Neural cell (in vitro differentiated cells): ENCODE data around the gene NCAPH2. TPM values are rescaled to one million over a fixed set of nuclear protein-coding genes. Genes with fewer than 3 reads are reported as not detected.

ENCODE experiments used
- H2AFZ ChIP-seq: fragments of 200-600, 300-800 bp; sonication (generic), shearing (Covaris generic); 2 replicates; pipeline ENCODE4 v1.6.0; 2014; ENCODE audit warnings: low read depth, mild to moderate bottlenecking, antibody characterized with exemption, low read length, moderate library complexity
- H3F3A ChIP-seq: fragments of 200-600 bp; shearing (Covaris generic); 2 replicates; pipeline ENCODE4 v1.6.1; 2016; ENCODE audit warnings: mild to moderate bottlenecking, moderate library complexity, mixed read lengths, antibody characterized with exemption, low read length; ENCODE audit not compliant: insufficient read depth, poor library complexity, severe bottlenecking
- H3K27ac ChIP-seq: fragments of 200-600, 300-800 bp; sonication (generic), shearing (Covaris generic); 2 replicates; pipeline ENCODE4 v1.5.1; 2014; ENCODE audit warnings: mild to moderate bottlenecking, low read length, moderate library complexity
- H3K27me3 ChIP-seq: fragments of 300-800, 200-600 bp; sonication (generic), shearing (Covaris generic); 2 replicates; pipeline ENCODE4 v1.6.0; 2014; ENCODE audit warnings: mild to moderate bottlenecking, low read depth, low read length, moderate library complexity; ENCODE audit not compliant: insufficient read depth
- H3K36me3 ChIP-seq: fragments of 300-800, 200-600 bp; sonication (generic), shearing (Covaris generic); 2 replicates; pipeline ENCODE4 v1.5.1; 2014; ENCODE audit warnings: mild to moderate bottlenecking, antibody characterized with exemption, low read length, moderate library complexity; ENCODE audit not compliant: insufficient read depth
- H3K4me2 ChIP-seq: fragments of 300-800, 200-600 bp; sonication (generic), shearing (Covaris generic); 2 replicates; pipeline ENCODE4 v1.6.0; 2014; ENCODE audit warnings: mild to moderate bottlenecking, low read length
- H3K4me3 ChIP-seq: fragments of 300-800, 200-600 bp; sonication (generic), shearing (Covaris generic); 2 replicates; pipeline ENCODE4 v1.5.1; 2014; ENCODE audit warnings: mild to moderate bottlenecking, low read length, moderate library complexity
- H3K79me2 ChIP-seq: fragments of 200-600 bp; shearing (Covaris generic); replicated peaks from 2 replicates; pipeline ENCODE4 v1.6.0; 2014; ENCODE audit warnings: mild to moderate bottlenecking, low read length, moderate library complexity; ENCODE audit not compliant: insufficient read depth
- H3K9ac ChIP-seq: fragments of 300-800, 200-600 bp; sonication (generic), shearing (Covaris generic); 2 replicates; pipeline ENCODE4 v1.6.1; 2016; ENCODE audit warnings: mild to moderate bottlenecking, low read length, mixed read lengths
- H3K9me2 ChIP-seq: fragments of 200-600 bp; shearing (Covaris generic); 2 replicates; pipeline ENCODE4 v1.6.1; 2016; ENCODE audit warnings: mild to moderate bottlenecking, low read length, mixed read lengths; ENCODE audit not compliant: insufficient read depth
- H3K9me3 ChIP-seq: fragments of 200-600, 300-800 bp; sonication (generic), shearing (Covaris generic); 2 replicates; pipeline ENCODE4 v1.6.1; 2016; ENCODE audit warnings: mild to moderate bottlenecking, mixed run types, low read length, moderate library complexity, mixed read lengths
- H4K20me1 ChIP-seq: fragments of 200-600 bp; shearing (Covaris generic); 2 replicates; pipeline ENCODE4 v1.6.1; 2016; ENCODE audit warnings: mild to moderate bottlenecking, mixed run types; ENCODE audit not compliant: insufficient read depth
- EP300 ChIP-seq: fragments of 450-650 bp; conservative IDR thresholded peaks from 2 replicates; pipeline ENCODE4 v1.6.1; 2014; ENCODE audit warnings: antibody characterized with exemption, mild to moderate bottlenecking, moderate library complexity; ENCODE audit not compliant: poor library complexity, severe bottlenecking
- EZH2 ChIP-seq: fragments of 200-600, 300-800 bp; shearing (Covaris generic), sonication (generic); IDR thresholded peaks from 2 replicates; pipeline ENCODE4 v1.6.1; 2014; ENCODE audit warnings: antibody characterized with exemption, low read length, borderline replicate concordance, mild to moderate bottlenecking; ENCODE audit not compliant: insufficient read depth, poor library complexity, severe bottlenecking
- MXI1 ChIP-seq: fragments of 450-650 bp; conservative IDR thresholded peaks from 2 replicates; pipeline ENCODE4 v1.6.1; 2014; ENCODE audit warnings: antibody characterized with exemption, mild to moderate bottlenecking; ENCODE audit not compliant: poor library complexity, severe bottlenecking
- POLR2AphosphoS5 ChIP-seq: IDR thresholded peaks from 2 replicates; pipeline ENCODE4 v1.6.1; 2012
- RAD21 ChIP-seq: fragments of 450-650 bp; conservative IDR thresholded peaks from 2 replicates; pipeline ENCODE4 v1.6.1; 2014; ENCODE audit warnings: antibody characterized with exemption, mild to moderate bottlenecking, moderate library complexity
- REST ChIP-seq: IDR thresholded peaks from 2 replicates; pipeline ENCODE4 v1.6.1; 2012; ENCODE audit warnings: borderline replicate concordance
- SMC3 ChIP-seq: fragments of 450-650 bp; conservative IDR thresholded peaks from 2 replicates; pipeline ENCODE4 v1.6.1; 2014; ENCODE audit warnings: antibody characterized with exemption, mild to moderate bottlenecking, moderate library complexity; ENCODE audit not compliant: poor library complexity
- TAF1 ChIP-seq: IDR thresholded peaks from 2 replicates; pipeline ENCODE4 v1.6.1; 2012; ENCODE audit warnings: low read depth
- polyA plus RNA-seq: library from polyadenylated mRNA; depleted of rRNA; stranded (reverse); fragments of >200 nt; gene quantifications from 2 replicates; pipeline ENCODE4 v1.2.3, GENCODE V29; 2014
- TF ChIP-seq, protein P1 (sequence below): fragments of 450-650 bp; IDR thresholded peaks from 2 replicates; pipeline ENCODE4 v1.5.1; 2014; ENCODE audit warnings: antibody characterized with exemption, mild to moderate bottlenecking, moderate library complexity; ENCODE audit not compliant: poor library complexity, severe bottlenecking

Gene NCAPH2
- polyA plus RNA-seq, 1 donor from 2014 or later, result 81.1 TPM

DNA sequence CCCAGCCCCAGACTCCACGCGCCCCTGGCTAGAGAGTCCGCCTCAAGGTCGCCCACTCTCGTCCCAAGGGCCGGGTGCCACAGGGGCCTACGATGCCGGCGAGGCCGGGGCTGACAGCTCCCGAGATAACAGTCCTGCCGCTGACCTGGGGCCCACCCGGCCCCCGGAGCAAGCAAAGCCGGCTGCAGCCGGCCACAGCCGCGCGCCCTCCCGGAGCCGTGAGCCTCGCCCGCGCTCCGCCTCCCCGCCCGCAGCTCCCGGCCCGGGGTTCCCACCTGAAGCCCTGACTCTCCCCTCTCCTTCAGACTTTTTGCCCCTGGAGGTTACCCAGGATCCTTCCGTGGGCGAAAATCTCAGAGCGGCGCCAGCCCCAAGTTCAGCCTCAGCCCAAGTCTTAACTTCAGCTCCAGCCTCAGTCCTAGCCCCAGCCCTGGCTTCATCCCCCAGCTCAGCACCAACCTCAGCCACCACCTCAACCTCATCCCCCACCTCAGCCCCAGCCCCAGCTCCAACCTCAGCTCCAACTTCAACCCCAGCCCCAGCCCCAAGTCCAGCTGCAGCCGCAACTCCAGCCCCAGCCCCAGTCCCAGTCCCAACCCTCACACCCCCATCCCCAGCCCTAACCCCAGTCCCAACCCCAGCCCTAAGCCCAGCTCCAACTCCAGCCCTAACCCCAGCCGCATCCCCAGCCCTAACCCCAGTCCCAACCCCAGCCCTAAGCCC lies 39.4 kb downstream of the NCAPH2 start:
- Histone ChIP-seq H4K20me1 (no peaks in the 10 kb centered on the region), H3K9me3 (no peaks in the 10 kb centered on the region), H3K9me2 (no peaks in the 10 kb centered on the region), H3K79me2 (no peaks in the 10 kb centered on the region), H3K27me3 (peaks cover 13% of the 10 kb centered on the region), H3K9ac (no peak overlapping the region), H3K27ac (no peak overlapping the region), H3K4me3 (no peak overlapping the region), H3F3A (no peaks in the 10 kb centered on the region), H3K36me3 (no peaks in the 10 kb centered on the region), H3K4me2 (no peak overlapping the region), H2AFZ (no peak overlapping the region)
- TF ChIP-seq EP300, result no peak
- TF ChIP-seq POLR2AphosphoS5, result no peak
- TF ChIP-seq, protein P1, sequence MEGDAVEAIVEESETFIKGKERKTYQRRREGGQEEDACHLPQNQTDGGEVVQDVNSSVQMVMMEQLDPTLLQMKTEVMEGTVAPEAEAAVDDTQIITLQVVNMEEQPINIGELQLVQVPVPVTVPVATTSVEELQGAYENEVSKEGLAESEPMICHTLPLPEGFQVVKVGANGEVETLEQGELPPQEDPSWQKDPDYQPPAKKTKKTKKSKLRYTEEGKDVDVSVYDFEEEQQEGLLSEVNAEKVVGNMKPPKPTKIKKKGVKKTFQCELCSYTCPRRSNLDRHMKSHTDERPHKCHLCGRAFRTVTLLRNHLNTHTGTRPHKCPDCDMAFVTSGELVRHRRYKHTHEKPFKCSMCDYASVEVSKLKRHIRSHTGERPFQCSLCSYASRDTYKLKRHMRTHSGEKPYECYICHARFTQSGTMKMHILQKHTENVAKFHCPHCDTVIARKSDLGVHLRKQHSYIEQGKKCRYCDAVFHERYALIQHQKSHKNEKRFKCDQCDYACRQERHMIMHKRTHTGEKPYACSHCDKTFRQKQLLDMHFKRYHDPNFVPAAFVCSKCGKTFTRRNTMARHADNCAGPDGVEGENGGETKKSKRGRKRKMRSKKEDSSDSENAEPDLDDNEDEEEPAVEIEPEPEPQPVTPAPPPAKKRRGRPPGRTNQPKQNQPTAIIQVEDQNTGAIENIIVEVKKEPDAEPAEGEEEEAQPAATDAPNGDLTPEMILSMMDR, result no peak
- no peak for TF ChIP-seq MXI1
- TF ChIP-seq TAF1, result no peak
- TF ChIP-seq EZH2, result no peak
- TF ChIP-seq SMC3, result no peak
- no peak for TF ChIP-seq RAD21
- TF ChIP-seq REST, result no peak

DNA sequence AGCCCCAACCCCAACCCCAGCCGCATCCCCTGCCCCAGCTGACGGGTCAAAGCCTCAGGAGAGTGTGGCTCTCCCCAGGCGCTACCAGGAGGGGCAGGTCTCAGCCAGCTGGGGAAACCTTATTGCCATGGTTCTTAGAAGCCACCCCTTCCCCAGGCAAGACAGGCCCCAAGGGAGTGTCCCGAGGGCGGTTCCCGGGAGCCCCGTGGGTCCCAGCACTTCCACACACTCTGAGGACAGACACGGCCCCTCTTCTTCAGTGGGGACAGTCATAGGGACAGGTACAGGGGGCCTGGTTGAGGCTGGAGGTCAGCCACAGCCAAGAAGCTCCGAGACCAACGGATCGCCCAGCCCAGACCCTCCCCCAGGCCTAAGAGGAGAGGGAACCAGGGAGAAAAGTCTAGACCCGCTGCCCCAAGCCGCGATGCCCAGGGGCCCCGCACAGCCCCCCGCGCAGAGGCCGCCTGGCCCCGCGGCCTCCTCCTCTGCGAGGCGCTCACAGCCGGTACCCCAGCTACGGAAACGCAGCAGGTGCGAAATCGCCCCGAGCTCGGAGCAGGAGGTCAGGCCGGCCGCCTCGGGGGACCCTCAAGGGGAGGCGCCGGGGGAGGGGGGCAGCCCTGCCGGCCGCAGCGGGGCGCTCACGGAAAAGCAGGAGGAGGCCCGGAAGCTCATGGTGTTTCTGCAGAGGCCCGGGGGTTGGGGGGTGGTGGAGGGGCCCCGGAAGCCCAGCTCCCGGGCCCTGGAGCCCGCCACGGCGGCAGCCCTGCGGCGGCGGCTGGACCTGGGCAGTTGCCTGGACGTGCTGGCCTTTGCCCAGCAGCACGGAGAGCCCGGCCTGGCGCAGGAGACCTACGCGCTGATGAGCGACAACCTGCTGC lies 40.3 kb downstream of the NCAPH2 start:
- no peak overlapping the region for H3K9ac ChIP-seq
- H3K9me2 ChIP-seq, result no peaks in the 10 kb centered on the region
- no peaks in the 10 kb centered on the region for H3F3A ChIP-seq
- H3K27me3 ChIP-seq, result peaks cover 13% of the 10 kb centered on the region
- H3K27ac ChIP-seq, result no peak overlapping the region
- H3K36me3 ChIP-seq, result no peaks in the 10 kb centered on the region
- H3K79me2 ChIP-seq, result no peaks in the 10 kb centered on the region
- TF ChIP-seq REST (no peak), SMC3 (no peak), MXI1 (no peak), POLR2AphosphoS5 (no peak), TAF1 (no peak), EP300 (no peak), RAD21 (no peak), EZH2 (no peak)
- TF ChIP-seq, protein P1, result no peak
- H3K9me3 ChIP-seq, result no peaks in the 10 kb centered on the region
- H3K4me3 ChIP-seq, result no peak overlapping the region
- H4K20me1 ChIP-seq, result no peaks in the 10 kb centered on the region
- no peak overlapping the region for H2AFZ ChIP-seq
- H3K4me2 ChIP-seq, result no peak overlapping the region
